Measurements from ENCODE around the gene IGF2BP3. TPM values are rescaled to one million over a fixed set of nuclear protein-coding genes. Genes with fewer than 3 reads are reported as not detected.

Gene IGF2BP3
- total and polyA plus RNA-seq, 10 of the 15 experiments (the other 5 are each of a cell fraction or from before 2014, with no cell fraction given) = 4.6 to 61.2 (median 36.9) TPM

GRCh38 chr7:23418046-23418445 is 52.2 kb downstream of the IGF2BP3 start:
- peaks cover 18% of the 10 kb centered on the region for H3K4me1 ChIP-seq (ENCODE audit: control insufficient read depth, insufficient read depth, low read length)
- no peaks in the 10 kb centered on the region for H3K27me3 ChIP-seq (replicated peaks in 1 of 2; ENCODE audit: control insufficient read depth in 2 of 2, insufficient read depth in 2 of 2, low read length in 1 of 2)
- POLR2A ChIA-PET = no interaction called here
- H3K27ac ChIP-seq (ENCODE audit: control insufficient read depth, insufficient read depth) = no peak overlapping the region
- H3K9ac ChIP-seq (ENCODE audit: control insufficient read depth, insufficient read depth, low read length) = no peak overlapping the region
- SMC1A ChIA-PET (ENCODE audit: uncharacterized antibody, unreplicated experiment) = interaction anchor here (0.6 to 1.7 kb wide), 11 partner anchors 11 to 114 kb away, joined by 3 to 7 read pairs (median 4); no protein-coding TSS in a partner anchor
- FAIRE-seq (no peak), DNase-seq (ENCODE audit: low read depth, low spot score) (no peak), ATAC-seq (peak; percentile 64)
- peaks cover 7 to 21% of the 10 kb centered on the region in 2 experiments for H3K36me3 ChIP-seq (ENCODE audit: control insufficient read depth in 2 of 2, insufficient read depth in 2 of 2, low read length in 1 of 2)
- no TSS peak for BruUV-seq (replicated peaks)
- no peak overlapping the region for H3K4me2 ChIP-seq (ENCODE audit: control insufficient read depth, insufficient read depth)
- intact Hi-C loops (cut with micrococcal nuclease; ENCODE audit: unreplicated experiment) (loop anchor here (10.0 kb wide), 1 partner anchor 233 kb away; the partner anchor contains the start of gene NUP42), in situ Hi-C loops (cut with MboI) (no loop called here)
- CTCF ChIA-PET = interaction anchor here (0.9 to 5.0 kb wide), 5 partner anchors 9 to 145 kb away, joined by 3 to 36 read pairs (median 3); no protein-coding TSS in a partner anchor
- H4K20me1 ChIP-seq (ENCODE audit: control insufficient read depth, insufficient read depth) = peaks cover 3% of the 10 kb centered on the region; the same call in 1 of the 2 replicates
- RAD21 ChIA-PET (ENCODE audit: unreplicated experiment) = interaction anchor here (0.9 to 2.1 kb wide), 2 partner anchors 13 to 60 kb away, joined by 3 to 9 read pairs; no protein-coding TSS in a partner anchor
- no peaks in the 10 kb centered on the region for H3K9me3 ChIP-seq (replicated peaks; ENCODE audit: control insufficient read depth, insufficient read depth, low read length)
- H3K79me2 ChIP-seq (ENCODE audit: control insufficient read depth, insufficient read depth, low read length) = peaks cover 41% of the 10 kb centered on the region
- H2AFZ ChIP-seq (ENCODE audit: control insufficient read depth, low read depth, low read length) = no peak overlapping the region
- TF ChIP-seq KAT2A (conservative IDR thresholded peaks at IDR 0.05; ENCODE audit: control insufficient read depth, low read depth, low read length) (no peak), KLF5 (IDR thresholded peaks at IDR 0.05; ENCODE audit: partially characterized antibody) (no peak), REST (IDR thresholded peaks at IDR 0.05; ENCODE audit: low read depth, low read length) (no peak), ATF7 (IDR thresholded peaks at IDR 0.05; ENCODE audit: low read depth) (peak; percentile 89)
- no peak overlapping the region for H3K4me3 ChIP-seq

Measured in GM12878 (cell line).